GM12864 (cell line): ENCODE data around the gene RTP5.

ENCODE experiments used
- DNase-seq: peaks from one replicate; pipeline ENCODE4 v3.0.0-alpha.2; 2011; ENCODE audit warnings: low read depth
- H3K4me3 ChIP-seq: 2 replicates; pipeline ENCODE4 v1.5.1; 2011; ENCODE audit warnings: mild to moderate bottlenecking, low read depth, low read length, control low read depth
- TF ChIP-seq, protein P1 (sequence below): IDR thresholded peaks from 2 replicates; pipeline ENCODE4 v1.5.1; 2011; ENCODE audit warnings: low read depth, mild to moderate bottlenecking, moderate library complexity, low read length, control low read depth, inconsistent platforms; ENCODE audit errors: missing control alignments

Gene RTP5

DNA sequence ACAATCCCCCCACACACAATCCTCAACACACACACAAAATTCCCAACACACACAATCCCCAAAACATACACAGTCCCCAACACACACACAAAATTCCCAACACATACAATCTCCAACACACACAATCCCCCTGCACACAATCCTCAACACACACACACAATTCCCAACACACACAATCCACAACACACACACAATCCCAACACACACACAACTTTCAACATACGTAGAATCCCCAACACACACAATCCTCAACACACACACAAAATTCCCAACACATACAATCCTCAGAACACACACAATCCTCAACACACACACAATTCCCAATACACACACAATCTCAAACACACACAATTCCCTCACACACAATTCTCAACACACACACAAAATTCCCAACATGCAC is 8.3 kb upstream of the RTP5 start:
- TF ChIP-seq, protein P1, sequence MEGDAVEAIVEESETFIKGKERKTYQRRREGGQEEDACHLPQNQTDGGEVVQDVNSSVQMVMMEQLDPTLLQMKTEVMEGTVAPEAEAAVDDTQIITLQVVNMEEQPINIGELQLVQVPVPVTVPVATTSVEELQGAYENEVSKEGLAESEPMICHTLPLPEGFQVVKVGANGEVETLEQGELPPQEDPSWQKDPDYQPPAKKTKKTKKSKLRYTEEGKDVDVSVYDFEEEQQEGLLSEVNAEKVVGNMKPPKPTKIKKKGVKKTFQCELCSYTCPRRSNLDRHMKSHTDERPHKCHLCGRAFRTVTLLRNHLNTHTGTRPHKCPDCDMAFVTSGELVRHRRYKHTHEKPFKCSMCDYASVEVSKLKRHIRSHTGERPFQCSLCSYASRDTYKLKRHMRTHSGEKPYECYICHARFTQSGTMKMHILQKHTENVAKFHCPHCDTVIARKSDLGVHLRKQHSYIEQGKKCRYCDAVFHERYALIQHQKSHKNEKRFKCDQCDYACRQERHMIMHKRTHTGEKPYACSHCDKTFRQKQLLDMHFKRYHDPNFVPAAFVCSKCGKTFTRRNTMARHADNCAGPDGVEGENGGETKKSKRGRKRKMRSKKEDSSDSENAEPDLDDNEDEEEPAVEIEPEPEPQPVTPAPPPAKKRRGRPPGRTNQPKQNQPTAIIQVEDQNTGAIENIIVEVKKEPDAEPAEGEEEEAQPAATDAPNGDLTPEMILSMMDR: no peak
- no peak overlapping the region for H3K4me3 ChIP-seq
- no peak for DNase-seq

DNA sequence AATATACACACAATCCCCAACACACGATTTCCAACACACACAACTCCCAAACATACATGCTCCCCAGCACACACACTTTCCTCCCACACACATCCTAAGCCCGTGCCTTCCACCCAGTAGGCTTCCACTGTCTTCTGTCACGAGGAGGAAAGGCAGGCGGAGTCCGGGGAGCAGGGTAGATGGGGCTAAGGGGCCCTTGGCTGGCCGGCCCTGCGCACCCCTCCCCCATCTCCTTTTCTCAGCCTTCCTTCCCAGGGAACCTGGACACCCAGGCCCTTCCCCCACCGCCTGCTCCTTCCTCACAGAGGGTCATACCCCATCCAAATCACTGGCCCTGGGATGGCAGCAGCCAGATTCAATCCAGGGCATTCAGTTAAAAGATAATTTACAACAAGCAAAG is 7.4 kb upstream of the RTP5 start:
- TF ChIP-seq, protein P1: no peak
- DNase-seq: no peak
- H3K4me3 ChIP-seq: no peak overlapping the region

DNA sequence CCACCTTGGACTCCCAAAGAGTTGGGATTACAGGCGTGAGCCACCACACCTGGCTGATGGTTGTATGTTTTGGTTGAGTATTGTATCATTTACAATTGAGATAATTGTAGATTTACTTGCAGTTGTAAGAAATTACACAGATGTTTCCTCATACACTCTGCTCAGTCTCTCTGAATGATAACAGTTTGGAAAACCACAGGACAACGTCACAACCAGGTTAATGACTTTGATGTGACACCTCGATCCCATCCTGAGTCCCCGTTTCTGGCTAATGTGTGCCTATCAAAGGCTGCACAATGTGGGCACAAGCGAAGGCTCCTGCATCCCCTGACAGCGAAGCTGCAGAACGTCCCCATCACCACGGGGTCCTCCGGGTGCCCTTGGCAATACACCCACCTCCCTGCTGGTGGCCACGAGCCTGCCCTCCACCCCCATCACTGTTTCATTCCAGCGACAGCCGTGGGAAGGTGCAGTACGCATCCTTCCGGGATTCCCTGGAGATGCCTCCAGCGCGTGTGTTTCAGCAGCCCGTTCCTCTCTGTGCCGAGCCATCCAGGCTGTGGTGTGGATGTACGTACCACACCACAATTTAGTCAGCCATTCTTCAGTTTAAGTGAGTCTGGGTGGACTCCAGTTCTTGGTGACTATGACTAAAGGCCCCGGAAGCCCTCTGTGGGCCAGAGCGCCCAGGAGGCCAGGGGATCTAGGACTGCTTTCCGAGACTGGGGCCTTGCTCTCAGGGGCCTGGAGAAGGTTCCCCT is 6.6 kb upstream of the RTP5 start:
- H3K4me3 ChIP-seq: no peak overlapping the region; the same call in 1 of the 2 replicates
- TF ChIP-seq, protein P1: no peak
- DNase-seq: no peak

DNA sequence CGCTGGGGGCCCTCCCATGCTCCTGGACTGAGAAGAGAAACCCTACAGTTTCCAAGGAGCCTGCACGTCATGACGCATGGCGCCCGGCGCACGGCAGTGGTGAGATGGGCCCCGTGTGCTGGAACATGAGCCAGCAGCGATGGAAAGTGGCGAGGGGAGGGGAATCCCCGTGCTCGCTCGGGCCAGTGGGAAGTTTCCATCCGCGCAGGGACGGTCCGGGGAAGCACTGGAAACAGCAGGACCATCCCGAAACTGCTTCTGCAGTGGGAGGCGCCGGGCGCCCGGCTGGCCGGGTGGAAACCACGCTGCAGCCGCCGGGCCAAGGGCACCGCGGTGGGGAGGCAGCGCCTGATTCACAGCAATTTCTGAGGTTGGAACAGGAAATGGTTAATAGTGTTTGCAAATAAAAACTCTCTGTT is 6.0 kb upstream of the RTP5 start:
- TF ChIP-seq, protein P1: no peak
- peak overlapping the region; percentile 9; the same call in 1 of the 2 replicates for H3K4me3 ChIP-seq
- DNase-seq: no peak

DNA sequence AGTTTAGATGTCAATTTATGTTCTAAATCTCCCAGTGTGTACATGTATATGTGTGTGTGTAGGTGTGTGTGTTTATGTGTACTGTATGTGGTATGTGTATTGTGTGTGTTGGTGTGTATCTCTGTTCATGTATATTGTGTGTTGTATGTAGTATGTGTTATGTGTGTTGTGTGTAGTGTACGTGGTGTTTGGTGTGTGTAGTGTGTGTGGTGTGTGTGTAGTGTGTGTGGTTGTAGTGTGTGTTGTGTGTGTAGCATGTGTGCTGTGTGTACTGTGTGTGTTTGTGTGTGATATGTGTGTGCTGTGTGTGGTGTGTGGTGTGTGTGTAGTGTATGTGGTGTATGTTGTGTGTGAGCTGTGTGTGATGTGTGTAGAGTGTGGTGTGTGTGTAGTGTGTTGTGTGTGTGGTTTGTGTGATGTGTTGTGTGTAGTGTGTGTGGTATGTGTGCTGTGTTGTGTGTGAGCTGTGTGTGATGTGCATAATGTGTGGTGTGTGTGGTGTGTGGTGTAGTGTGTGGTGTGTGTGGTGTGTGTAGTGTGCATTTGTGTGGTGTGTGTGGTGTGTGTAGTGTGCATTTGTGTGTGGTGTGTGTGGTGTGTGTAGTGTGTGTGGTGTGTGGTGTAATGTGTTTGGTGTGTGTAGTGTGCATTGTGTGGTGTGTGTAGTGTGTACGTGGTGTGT is 5.2 kb upstream of the RTP5 start:
- no peak overlapping the region for H3K4me3 ChIP-seq
- TF ChIP-seq, protein P1: no peak
- DNase-seq: no peak

DNA sequence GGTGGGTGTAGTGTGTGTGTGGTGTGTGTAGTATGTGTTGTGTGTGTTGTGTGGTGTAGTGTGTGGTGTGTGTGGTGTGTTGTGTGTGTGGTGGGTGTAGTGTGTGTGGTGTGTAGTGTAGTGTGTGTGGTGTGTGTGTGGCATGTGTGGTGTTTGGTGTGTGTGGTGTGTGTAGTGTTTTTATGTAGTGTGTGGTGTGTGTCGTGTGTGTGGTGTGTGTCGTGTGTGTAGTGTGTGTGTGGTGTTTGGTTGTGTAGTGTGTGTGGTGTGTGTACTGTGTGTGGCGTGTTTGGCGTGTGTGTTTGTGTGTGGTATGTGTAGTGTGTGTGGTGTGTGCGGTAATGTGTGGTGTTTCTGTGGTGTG is 4.7 kb upstream of the RTP5 start:
- DNase-seq: no peak
- TF ChIP-seq, protein P1: no peak

More for the DNA sequence above, 4.7 kb upstream of the RTP5 start:
- no peak overlapping the region for H3K4me3 ChIP-seq
